ENCODE data around the gene MIER2.

Gene MIER2

GRCh38 chr19:287381-287871, 57.2 kb downstream of the MIER2 start:
- Mint-ChIP-seq H3K27ac (no peak overlapping the region), H3K4me1 (peaks cover 6% of the 10 kb centered on the region), H3K27me3 (ENCODE audit: low read depth, poor library complexity) (peaks cover 54% of the 10 kb centered on the region), H3K4me3 (no peak overlapping the region), H3K9me3 (no peaks in the 10 kb centered on the region), H3K36me3 (ENCODE audit: low read depth) (no peaks in the 10 kb centered on the region)
- no peak for DNase-seq
- no peak for TF ChIP-seq CTCF (IDR thresholded peaks at IDR 0.05)

- no peaks in the 10 kb centered on the region for H3K36me3 Mint-ChIP-seq (ENCODE audit: low read depth)
- H3K27ac Mint-ChIP-seq = no peak overlapping the region
- peaks cover 32% of the 10 kb centered on the region for H3K27me3 Mint-ChIP-seq (ENCODE audit: low read depth, poor library complexity)
- H3K9me3 Mint-ChIP-seq = no peaks in the 10 kb centered on the region
- peaks cover 6% of the 10 kb centered on the region for H3K4me1 Mint-ChIP-seq
- TF ChIP-seq CTCF (IDR thresholded peaks at IDR 0.05) = no peak
- no peak overlapping the region for H3K4me3 Mint-ChIP-seq
- no peak for DNase-seq
Observed at GRCh38 chr19:283395-283794, 61.2 kb downstream of the MIER2 start.

GRCh38 chr19:282501-282900, 62.1 kb downstream of the MIER2 start:
- Mint-ChIP-seq H3K9me3 (no peaks in the 10 kb centered on the region), H3K36me3 (ENCODE audit: low read depth) (no peaks in the 10 kb centered on the region), H3K27ac (no peak overlapping the region), H3K27me3 (ENCODE audit: low read depth, poor library complexity) (peaks cover 29% of the 10 kb centered on the region), H3K4me3 (no peak overlapping the region), H3K4me1 (peaks cover 6% of the 10 kb centered on the region)
- no peak for DNase-seq
- no peak for TF ChIP-seq CTCF (IDR thresholded peaks at IDR 0.05)

GRCh38 chr19:281992-282391, 62.6 kb downstream of the MIER2 start:
- Mint-ChIP-seq H3K4me1 (peaks cover 6% of the 10 kb centered on the region), H3K27ac (no peak overlapping the region), H3K4me3 (no peak overlapping the region), H3K9me3 (no peaks in the 10 kb centered on the region), H3K36me3 (ENCODE audit: low read depth) (no peaks in the 10 kb centered on the region), H3K27me3 (ENCODE audit: low read depth, poor library complexity) (peaks cover 27% of the 10 kb centered on the region)
- TF ChIP-seq CTCF (IDR thresholded peaks at IDR 0.05) = no peak
- no peak for DNase-seq

GRCh38 chr19:281156-281853, 63.3 kb downstream of the MIER2 start:
- no peak overlapping the region for H3K27ac Mint-ChIP-seq
- DNase-seq = no peak

More at GRCh38 chr19:281156-281853, 63.3 kb downstream of the MIER2 start:
- Mint-ChIP-seq H3K4me1 (peaks cover 6% of the 10 kb centered on the region), H3K27me3 (ENCODE audit: low read depth, poor library complexity) (peaks cover 30% of the 10 kb centered on the region), H3K9me3 (no peaks in the 10 kb centered on the region), H3K36me3 (ENCODE audit: low read depth) (no peaks in the 10 kb centered on the region), H3K4me3 (no peak overlapping the region)
- no peak for TF ChIP-seq CTCF (IDR thresholded peaks at IDR 0.05)

All from nephron progenitor cell (in vitro differentiated cells).